HG02623 (cell line): ENCODE measurements around the gene ZRANB1.

Experiments used
- ATAC-seq: cut with Tn5 transposase; IDR thresholded peaks from one replicate; pipeline ENCODE4 v1.9.1; 2021; ENCODE audit warnings: moderate library complexity; ENCODE audit not compliant: unreplicated experiment

The ZRANB1 gene

DNA sequence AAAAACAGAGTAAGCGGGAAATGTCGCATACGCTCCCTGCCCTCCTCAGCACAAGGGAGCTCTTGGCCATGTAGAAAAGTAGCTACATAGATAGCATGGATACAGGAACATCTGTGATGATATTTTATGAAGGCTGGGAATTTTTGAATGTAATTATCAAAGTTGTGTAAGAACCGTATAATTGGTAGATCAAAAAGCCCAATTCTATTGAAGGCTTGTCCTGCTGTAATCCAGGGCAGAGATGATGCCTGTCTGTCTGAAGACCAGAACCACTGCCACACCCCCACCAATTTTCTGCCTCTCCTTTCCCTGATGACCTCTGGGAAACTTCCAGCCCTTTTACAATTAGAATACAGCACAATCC, 51.4 kb downstream of the ZRANB1 start:
- no peak for ATAC-seq

DNA sequence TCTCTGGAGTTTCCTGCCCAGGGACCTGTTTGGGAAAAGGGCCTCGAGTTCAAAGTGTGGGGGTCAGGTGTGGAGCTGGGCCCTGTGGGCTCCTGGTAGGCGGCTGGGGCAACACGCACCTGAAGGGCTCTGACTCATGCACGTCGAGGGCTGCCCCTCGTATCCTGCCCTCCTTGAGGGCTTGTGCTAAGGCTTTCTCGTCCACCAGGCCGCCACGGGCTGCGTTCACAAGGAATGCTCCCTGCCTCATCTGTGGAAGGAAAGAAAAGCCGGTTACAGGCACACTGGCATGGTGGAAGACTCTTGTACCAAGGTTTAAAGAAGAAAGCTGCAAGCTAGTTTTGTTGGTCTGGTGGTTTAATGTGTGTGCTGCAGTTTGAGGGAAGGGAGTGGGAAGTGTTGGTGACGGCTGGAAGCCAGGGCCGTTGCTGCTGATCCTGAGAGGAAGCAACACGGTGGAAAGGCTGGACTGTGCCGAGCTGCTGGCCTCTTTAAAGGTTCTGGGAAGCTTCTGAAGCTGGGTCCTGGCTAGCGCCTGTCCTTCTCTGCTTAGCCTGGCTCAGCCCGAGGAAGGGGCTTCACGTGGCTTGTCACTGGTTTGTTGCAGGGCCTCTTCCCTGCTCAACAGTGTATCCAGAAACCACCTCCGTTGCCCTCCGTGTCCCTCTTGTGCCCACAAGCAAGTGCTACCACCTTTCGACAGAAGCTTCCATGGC, 52.0 kb downstream of the ZRANB1 start:
- ATAC-seq, result no peak

GRCh38 chr10:124994573-124995473, 52.9 kb downstream of the ZRANB1 start:
- ATAC-seq, result no peak

DNA sequence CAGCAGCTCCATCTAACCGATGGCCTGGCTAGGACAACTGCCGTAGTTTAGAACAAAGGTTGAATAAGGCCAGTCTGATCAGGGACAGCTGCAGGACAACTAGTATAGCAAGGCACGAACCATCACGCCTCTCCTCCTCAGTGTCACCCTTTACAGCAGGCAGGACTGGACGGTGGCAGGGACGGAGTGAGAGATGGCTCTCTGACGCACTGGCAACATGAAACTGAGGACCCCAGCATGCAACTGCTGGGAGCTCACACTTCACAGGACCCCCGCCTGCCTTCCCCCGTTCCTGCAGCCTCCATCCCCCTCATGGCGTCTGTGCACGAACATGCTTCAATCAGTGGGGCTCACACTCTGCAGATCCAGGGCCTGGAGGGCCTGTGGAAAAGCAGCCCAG, 53.7 kb downstream of the ZRANB1 start:
- ATAC-seq, result no peak

DNA sequence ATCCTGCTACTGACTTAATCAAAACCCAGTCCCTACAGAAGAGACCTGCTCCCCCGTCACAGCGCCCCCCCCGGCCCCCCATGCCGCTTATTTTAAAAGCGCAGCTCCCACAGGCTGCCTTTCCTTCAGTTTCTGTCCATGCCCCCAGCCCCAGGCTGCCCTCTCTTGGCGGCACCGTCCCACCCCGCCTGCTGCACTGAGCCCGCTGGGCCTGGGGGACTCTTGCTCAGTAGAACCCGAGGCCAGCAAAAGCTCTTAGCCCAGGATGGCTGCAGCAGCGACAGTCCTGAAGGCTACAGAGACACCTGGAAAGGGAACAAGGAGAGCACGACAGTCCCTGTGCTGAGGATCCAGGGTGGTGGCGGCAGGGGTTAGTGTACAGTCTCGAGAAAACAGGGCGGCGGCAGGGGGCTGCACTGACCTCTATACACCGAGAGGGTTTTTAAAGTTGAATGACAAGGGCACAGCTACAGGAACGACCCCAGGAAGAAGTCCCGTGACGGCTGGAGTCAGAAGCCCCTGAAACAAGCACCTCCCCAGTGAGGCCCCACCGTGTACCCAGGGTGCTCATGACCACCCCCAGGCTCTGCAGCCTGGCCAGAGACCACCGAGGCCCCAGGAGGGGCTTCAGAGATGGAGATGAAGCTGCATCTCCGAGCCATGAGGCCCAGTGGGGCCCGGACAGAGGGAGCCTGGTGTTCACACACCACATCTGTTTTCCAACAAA, 54.4 kb downstream of the ZRANB1 start:
- no peak for ATAC-seq

GRCh38 chr10:124996854-124997215, 54.9 kb downstream of the ZRANB1 start:
- no peak for ATAC-seq

- ATAC-seq, result no peak
Measured at GRCh38 chr10:124997306-124997705, 55.4 kb downstream of the ZRANB1 start.

DNA sequence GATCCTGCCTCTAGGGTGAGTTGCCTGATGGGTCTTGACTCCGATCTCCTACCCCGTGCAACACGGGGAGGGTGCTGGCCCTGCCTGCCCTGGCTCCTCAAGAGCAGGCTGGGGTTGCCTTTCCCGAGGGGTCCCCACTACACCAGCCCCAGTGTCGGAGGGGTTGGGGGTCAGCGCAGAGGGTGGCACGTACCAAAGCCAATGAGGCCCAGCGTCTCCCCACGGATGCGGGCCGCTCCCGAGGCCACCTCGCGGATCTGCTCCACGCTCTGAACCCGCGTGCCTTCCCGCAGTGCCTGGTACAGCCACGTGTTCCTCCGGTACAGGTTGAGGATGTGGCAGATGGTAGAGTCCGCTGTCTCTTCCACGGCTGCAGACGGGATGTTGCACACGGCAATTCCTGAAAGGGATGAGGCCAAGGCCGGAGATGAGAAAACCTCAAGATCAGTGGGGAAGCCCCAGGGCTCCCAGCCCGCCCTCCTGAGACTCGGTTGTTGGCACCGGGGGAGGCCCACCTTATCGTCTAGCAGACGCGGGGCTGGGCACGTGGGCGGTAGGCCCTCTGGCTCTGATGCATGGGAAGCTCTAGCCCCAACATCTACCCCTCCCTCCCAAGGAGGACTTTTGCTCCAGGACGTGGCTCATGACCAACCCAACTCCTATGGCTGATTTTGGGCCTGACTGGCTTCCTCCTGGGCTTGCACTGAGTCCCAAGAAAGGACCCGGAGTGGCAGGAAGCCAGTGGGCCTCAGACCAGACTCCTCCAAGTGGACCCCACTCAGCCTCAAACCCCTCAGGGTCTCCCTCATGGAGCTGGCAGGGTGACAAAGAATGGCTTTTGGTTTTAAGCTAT, 56.1 kb downstream of the ZRANB1 start:
- ATAC-seq, result no peak

- no peak for ATAC-seq
Measured at GRCh38 chr10:124998624-124999291, 56.8 kb downstream of the ZRANB1 start.

GRCh38 chr10:124999433-125000365, 57.8 kb downstream of the ZRANB1 start:
- no peak for ATAC-seq

DNA sequence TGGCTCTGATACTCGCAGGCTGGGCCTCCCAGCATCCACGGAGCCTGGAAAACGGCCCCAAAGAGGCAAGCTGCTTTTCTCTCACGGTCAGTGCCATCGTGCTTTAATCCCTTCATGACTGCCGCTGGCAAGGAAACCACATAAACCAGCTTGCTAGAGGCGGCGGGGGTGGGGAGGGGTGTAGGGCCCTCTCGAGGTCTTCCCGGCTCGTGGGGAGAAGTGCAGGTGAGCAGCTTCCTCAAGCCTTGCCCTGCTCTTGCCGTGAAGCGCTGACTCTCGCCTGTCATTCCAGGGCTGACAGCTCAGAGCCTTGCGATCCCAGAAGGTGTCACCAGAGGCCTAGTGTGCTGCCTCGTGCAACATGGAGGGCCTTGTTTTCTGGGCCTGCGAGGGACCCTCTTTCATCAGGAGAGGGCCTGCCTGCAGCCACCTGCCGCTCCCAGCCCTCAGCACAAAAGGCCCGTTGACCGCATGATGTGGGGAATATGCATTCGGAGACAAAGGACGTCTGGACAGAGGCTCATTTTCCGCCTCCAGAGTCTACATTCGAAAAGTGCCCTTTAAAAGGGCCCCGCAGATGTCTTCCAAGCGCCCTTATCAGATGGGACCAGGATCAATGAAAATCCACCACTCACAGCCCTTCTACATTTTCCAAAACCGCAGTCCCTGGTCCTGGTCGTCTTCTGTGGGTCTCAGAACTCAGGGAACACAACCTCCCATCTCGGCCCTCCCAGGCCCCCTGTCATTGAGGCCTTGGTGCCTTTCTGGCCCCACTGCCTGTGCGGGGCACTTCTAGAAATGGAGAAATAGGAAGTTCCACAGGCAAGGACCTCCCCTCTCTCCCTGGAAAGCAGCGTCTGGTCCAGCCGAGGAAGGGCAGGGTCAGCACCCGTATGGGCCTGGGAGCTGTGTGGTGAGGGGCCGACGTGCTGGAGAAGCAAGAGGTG, 58.7 kb downstream of the ZRANB1 start:
- no peak for ATAC-seq

GRCh38 chr10:125001313-125002046, 59.6 kb downstream of the ZRANB1 start:
- no peak for ATAC-seq

- ATAC-seq, result no peak
Measured at GRCh38 chr10:125002047-125002422, 60.1 kb downstream of the ZRANB1 start.

GRCh38 chr10:125002423-125003145, 60.7 kb downstream of the ZRANB1 start:
- ATAC-seq, result no peak

DNA sequence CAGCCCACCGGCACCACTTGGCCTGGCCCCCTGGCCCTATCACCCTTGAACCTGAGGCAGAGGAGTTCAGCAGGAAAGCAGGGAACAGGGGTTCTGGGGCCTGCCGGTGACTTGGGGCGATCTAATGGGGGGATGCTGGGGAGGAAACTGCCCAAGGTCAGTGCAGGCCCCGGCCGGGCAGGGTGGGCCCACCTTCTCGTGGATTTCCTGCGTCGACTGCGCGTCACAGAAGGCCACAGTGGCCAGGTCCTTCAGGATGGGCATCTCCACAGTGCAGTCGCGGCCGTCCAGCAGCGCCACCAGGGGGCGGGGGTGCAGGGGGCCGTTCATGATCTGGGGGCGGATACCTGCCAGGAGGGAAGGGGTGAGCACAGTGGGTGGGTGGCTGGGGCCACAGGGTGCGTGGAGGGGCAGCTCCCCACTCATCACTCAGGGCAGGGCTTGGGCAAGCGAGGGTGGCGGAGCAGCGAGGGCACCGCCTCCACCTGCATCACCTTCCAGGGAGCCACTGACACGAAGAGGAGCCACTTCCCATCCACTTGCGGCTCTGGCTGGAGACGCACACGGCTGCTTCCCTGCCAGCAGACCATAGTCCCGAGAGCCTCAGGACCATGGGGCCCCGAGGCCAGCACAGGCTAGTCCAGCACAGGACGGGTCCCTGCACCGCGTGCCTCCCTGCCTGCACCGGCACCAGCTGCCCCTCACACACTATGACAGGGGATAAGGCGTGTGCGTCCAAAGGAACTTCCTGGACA, 61.4 kb downstream of the ZRANB1 start:
- ATAC-seq, result no peak

DNA sequence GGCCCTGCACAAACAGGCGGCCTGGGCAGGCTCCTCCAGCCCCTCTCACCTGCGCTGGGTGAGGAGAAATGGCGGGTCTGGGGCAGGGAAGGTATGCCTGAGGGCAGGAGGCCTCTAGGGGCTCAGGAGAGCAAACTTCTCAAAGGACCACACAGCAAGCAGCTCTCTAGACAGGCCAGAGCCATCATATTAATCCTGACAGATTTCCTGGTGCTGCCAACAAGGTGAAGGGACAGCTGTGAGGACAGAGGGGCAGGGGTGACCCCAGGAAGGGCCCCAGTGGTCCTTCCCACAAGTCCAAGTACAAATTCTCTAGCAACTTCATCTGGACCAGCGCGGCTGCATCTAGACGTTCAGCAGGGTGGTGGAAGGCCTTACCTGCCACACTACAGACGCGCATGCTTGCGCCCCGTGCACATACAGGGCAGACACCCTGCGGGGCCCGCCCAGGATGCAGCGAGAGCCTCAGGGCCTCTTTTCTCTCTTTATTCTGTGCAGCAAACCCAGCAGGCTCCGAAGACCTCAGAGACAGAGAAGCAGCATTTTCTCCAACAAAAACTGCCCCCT, 62.1 kb downstream of the ZRANB1 start:
- ATAC-seq, result no peak
